AG04450 (cell line): Measurements from ENCODE around the gene OR6B1. TPM values are rescaled to one million over a fixed set of nuclear protein-coding genes. Genes with fewer than 3 reads are reported as not detected.

Source experiments
- CTCF ChIA-PET: fragments of 300-600, 350-600 bp; formaldehyde crosslinking; extraction: SDS; loops from one replicate; lab custom pipeline; 2022; ENCODE audit warnings: antibody characterized with exemption, inconsistent platforms; lab: Charles Lee
- POLR2A ChIA-PET: fragments of 350-600 bp; formaldehyde crosslinking; extraction: SDS; loops from one replicate; lab custom pipeline; 2021; ENCODE audit warnings: antibody characterized with exemption, inconsistent platforms; lab: Yijun Ruan, JAX
- DNase-seq: peaks from one replicate; pipeline ENCODE4 v3.0.0-alpha.2; 2011; ENCODE audit warnings: low read depth, low spot score
- H3K27ac ChIP-seq: one replicate; pipeline ENCODE4 v1.5.1; 2012; ENCODE audit warnings: low read depth, low read length, control low read depth
- H3K27me3 ChIP-seq: one replicate; pipeline ENCODE4 v1.6.0; 2012; ENCODE audit warnings: low read length; ENCODE audit not compliant: control insufficient read depth, insufficient read depth
- H3K4me3 ChIP-seq: 2 replicates; pipeline ENCODE4 v1.5.1; 2011; ENCODE audit warnings: mild to moderate bottlenecking, low read depth, low read length, control low read depth
- H3K9me3 ChIP-seq: 2 replicates; pipeline ENCODE4 v1.5.1; 2012; ENCODE audit warnings: low read length; ENCODE audit not compliant: control insufficient read depth, insufficient read depth
- polyA plus RNA-seq: library from polyadenylated mRNA; depleted of rRNA; stranded (reverse); fragments of >200 nt; gene quantifications from 2 replicates; pipeline ENCODE4 v1.2.3, GENCODE V29; 2011
- TF ChIP-seq, protein P1 (sequence below): IDR thresholded peaks from 2 replicates; pipeline ENCODE4 v1.5.1; 2011; ENCODE audit warnings: low read depth, low read length, control low read depth, inconsistent platforms

The OR6B1 gene
- polyA plus RNA-seq, 1 experiment = not detected

DNA sequence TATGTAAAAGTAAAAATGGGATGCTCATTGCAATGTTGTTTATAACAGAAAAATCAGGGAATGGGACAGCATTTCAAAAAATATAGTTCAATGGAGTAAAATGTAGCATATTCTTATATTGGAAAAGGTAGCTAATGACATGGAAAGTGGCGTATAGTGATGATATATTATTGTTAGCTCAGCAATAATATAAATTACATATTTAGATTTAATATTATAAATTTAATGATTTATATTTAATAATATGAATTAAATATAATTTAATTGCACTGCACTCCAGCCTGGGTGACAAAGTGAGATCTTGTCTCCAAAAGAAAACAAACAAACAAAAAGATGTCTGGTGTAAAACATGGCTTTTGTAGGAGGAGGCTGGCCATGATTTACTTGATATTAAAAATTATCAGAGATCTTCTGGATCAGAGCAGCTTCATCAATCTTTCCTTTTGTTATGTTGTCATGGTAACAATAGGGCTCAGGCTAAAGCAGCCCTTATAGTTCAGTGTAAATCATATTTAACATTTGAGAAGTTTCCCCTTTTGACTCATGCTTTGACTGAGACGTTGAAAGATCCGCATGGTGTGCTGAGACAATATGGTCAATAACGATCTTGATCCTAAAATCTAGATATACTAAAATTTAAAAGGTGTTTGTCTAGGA lies 23.2 kb downstream of the OR6B1 start:
- H3K4me3 ChIP-seq = no peak overlapping the region
- CTCF ChIA-PET = interaction anchor here (0.9 to 1.6 kb wide), 2 partner anchors 11 to 286 kb away, joined by 4 to 5 read pairs; no protein-coding TSS in a partner anchor
- no peaks in the 10 kb centered on the region for H3K27me3 ChIP-seq
- H3K9me3 ChIP-seq = no peaks in the 10 kb centered on the region
- no peak for DNase-seq
- no peak overlapping the region for H3K27ac ChIP-seq
- POLR2A ChIA-PET = no interaction called here
- TF ChIP-seq, protein P1, sequence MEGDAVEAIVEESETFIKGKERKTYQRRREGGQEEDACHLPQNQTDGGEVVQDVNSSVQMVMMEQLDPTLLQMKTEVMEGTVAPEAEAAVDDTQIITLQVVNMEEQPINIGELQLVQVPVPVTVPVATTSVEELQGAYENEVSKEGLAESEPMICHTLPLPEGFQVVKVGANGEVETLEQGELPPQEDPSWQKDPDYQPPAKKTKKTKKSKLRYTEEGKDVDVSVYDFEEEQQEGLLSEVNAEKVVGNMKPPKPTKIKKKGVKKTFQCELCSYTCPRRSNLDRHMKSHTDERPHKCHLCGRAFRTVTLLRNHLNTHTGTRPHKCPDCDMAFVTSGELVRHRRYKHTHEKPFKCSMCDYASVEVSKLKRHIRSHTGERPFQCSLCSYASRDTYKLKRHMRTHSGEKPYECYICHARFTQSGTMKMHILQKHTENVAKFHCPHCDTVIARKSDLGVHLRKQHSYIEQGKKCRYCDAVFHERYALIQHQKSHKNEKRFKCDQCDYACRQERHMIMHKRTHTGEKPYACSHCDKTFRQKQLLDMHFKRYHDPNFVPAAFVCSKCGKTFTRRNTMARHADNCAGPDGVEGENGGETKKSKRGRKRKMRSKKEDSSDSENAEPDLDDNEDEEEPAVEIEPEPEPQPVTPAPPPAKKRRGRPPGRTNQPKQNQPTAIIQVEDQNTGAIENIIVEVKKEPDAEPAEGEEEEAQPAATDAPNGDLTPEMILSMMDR = no peak

GRCh38 chr7:144024213-144024612 lies 24.1 kb downstream of the OR6B1 start:
- ChIA-PET POLR2A (no interaction called here), CTCF (interaction anchor here (1.2 kb wide), 1 partner anchor 784 kb away, joined by 3 read pairs; no protein-coding TSS in a partner anchor)
- Histone ChIP-seq H3K27me3 (no peaks in the 10 kb centered on the region), H3K27ac (no peak overlapping the region), H3K4me3 (no peak overlapping the region), H3K9me3 (no peaks in the 10 kb centered on the region)
- TF ChIP-seq, protein P1 = no peak
- DNase-seq = no peak

DNA sequence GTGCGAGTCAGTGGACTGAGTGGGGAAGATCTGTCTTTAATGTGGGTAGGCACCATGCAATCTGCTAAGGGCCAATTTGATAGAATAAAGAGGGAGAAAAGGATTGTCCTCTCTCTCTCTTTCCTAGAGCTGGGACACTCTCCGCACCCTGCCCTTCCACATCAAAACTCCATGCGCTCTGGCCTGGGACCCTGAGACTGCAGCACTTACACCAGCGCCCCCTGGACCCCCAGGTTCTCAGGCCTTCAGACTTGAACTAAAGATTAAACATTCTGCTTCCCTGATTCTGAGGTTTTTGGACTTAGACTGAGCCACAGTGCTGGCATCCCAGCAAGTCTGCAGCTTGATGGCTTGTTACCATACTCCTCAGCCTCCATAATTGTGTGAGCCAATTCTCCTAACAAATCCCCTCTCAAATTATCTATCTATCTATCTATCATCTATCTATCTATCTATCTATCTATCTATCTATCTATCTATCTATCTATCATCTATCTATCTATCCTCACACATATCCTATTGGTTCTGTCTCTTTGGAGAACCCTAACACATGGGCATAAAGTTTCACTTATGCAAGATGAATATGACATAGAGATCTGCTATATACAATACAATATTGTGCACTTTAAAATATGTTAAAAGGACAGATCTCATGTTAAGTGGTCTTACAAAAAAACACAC lies 26.2 kb downstream of the OR6B1 start:
- TF ChIP-seq, protein P1 = no peak
- CTCF ChIA-PET = interaction anchor here (1.0 to 2.6 kb wide), 5 partner anchors 124 to 293 kb away, joined by 3 to 20 read pairs (median 4); partner anchors contain the start of gene TCAF1
- DNase-seq = no peak
- POLR2A ChIA-PET = no interaction called here
- H3K4me3 ChIP-seq = no peak overlapping the region
- H3K9me3 ChIP-seq = no peaks in the 10 kb centered on the region
- H3K27me3 ChIP-seq = no peaks in the 10 kb centered on the region
- H3K27ac ChIP-seq = no peak overlapping the region

DNA sequence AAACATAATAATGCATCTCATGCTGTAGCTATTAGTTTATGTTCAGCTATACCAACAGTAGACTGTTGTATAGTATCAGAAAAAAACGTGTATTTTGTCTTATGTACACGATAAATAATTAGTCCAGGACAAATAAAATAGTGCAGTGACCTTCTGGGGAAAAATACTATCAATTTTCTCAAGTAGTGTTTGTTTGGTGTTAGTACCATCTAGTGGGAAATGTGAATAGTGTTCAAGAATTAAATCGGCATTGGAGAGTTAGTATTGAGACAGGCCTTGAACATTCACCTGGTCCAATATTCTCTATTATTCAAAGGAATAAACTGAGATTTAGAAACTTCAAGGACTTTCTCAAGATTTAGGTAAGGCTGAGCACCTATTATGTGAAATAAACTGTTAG lies 26.9 kb downstream of the OR6B1 start:
- no peaks in the 10 kb centered on the region for H3K9me3 ChIP-seq
- DNase-seq = no peak
- no peaks in the 10 kb centered on the region for H3K27me3 ChIP-seq
- H3K27ac ChIP-seq = no peak overlapping the region
- H3K4me3 ChIP-seq = no peak overlapping the region
- TF ChIP-seq, protein P1 = peak; percentile 57
- CTCF ChIA-PET = interaction anchor here (1.0 to 2.6 kb wide), 5 partner anchors 11 to 294 kb away, joined by 4 to 20 read pairs (median 8); partner anchors contain the start of gene TCAF1
- POLR2A ChIA-PET = no interaction called here

DNA sequence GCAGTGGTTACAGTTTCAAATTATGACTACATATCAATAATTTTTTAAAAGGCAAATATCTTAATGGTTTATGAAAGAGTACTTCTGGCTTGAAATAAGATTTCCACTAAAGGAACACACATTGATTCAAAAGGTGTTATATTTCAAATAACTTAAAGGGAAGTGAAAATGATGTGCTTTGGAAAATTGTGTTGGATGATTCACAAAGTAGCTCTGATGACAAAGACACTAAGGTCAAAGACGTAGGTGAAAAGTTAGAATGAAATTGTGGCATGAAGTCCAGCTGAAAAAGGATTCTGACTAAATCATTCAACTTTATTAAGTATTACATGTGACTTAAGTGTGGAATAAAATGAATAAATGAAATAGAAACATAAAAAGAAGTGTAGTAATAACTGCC lies 27.9 kb downstream of the OR6B1 start:
- no peak overlapping the region for H3K27ac ChIP-seq
- no peak overlapping the region for H3K4me3 ChIP-seq
- ChIA-PET CTCF (interaction anchor here (1.0 to 2.6 kb wide), 6 partner anchors 10 to 364 kb away, joined by 3 to 20 read pairs (median 7); partner anchors contain the start of gene TCAF1), POLR2A (no interaction called here)
- DNase-seq = no peak
- no peaks in the 10 kb centered on the region for H3K9me3 ChIP-seq
- no peaks in the 10 kb centered on the region for H3K27me3 ChIP-seq
- TF ChIP-seq, protein P1 = no peak
